DMS53 treated with DMSO at 0.1 percent for 48 hours (cell line): ENCODE results near the gene IBA57.
"Not testable (repeated sequence)": the region's sequence is repeated elsewhere in the genome, so short reads cannot be mapped to it uniquely, and the experiment has no call there.

ENCODE experiments used
- DNase-seq: peaks from one replicate; lab custom pipeline; 2025; ENCODE audit not compliant: unreplicated experiment; lab: John Stamatoyannopoulos, UW

IBA57 gene

GRCh38 chr1:228224198-228225164 lies 58.9 kb downstream of the IBA57 start:
- DNase-seq, result no peak

GRCh38 chr1:228225165-228225710 lies 59.6 kb downstream of the IBA57 start:
- no peak for DNase-seq

GRCh38 chr1:228225740-228226139 lies 60.1 kb downstream of the IBA57 start:
- no peak for DNase-seq

GRCh38 chr1:228226141-228226874 lies 60.7 kb downstream of the IBA57 start:
- DNase-seq, result no peak

- DNase-seq, result no peak
Measured at GRCh38 chr1:228226956-228227791, 61.6 kb downstream of the IBA57 start.

- DNase-seq, result not testable (repeated sequence)
Measured at GRCh38 chr1:228228147-228228546, 62.5 kb downstream of the IBA57 start.

GRCh38 chr1:228228601-228229074 lies 63.0 kb downstream of the IBA57 start:
- no peak for DNase-seq

- DNase-seq, result no peak
Measured at GRCh38 chr1:228231189-228231588, 65.6 kb downstream of the IBA57 start.
